Measurements from ENCODE around the gene MYH7B.

DNA sequence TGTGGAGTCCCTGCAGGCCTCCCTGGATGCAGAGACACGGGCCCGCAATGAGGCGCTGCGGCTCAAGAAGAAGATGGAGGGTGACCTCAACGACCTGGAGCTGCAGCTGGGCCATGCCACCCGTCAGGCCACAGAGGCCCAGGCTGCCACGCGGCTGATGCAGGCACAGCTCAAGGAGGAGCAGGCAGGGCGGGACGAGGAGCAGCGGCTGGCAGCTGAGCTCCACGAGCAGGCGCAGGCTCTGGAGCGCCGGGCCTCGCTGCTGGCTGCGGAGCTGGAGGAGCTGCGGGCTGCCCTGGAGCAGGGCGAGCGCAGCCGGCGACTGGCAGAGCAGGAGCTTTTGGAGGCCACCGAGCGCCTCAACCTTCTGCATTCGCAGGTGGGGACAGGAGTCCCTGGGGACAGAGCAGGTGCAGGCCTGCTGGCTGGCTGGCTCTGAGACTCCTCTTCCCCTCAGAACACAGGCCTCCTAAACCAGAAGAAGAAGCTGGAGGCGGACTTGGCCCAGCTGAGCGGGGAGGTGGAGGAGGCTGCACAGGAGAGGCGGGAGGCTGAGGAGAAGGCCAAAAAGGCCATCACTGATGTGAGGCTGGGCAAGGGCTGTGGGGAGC is 44.7 kb downstream of the MYH7B start:
- TF ChIP-seq CTCF (IDR thresholded peaks at IDR 0.05; ENCODE audit: extremely low read depth in 1 of 2, insufficient read depth in 1 of 2, low read depth in 1 of 2, low read length in 2 of 2), result no peak
- no peak for TF ChIP-seq POLR2A (IDR thresholded peaks at IDR 0.05; ENCODE audit: low read depth, low read length)
